ENCODE results near the gene TIE1. TPM values are rescaled to one million over a fixed set of nuclear protein-coding genes. Genes with fewer than 3 reads are reported as not detected.

The TIE1 gene
- total and polyA plus RNA-seq, 2 experiments from 2014 or later, result 0.21 TPM; not detected in 1

DNA sequence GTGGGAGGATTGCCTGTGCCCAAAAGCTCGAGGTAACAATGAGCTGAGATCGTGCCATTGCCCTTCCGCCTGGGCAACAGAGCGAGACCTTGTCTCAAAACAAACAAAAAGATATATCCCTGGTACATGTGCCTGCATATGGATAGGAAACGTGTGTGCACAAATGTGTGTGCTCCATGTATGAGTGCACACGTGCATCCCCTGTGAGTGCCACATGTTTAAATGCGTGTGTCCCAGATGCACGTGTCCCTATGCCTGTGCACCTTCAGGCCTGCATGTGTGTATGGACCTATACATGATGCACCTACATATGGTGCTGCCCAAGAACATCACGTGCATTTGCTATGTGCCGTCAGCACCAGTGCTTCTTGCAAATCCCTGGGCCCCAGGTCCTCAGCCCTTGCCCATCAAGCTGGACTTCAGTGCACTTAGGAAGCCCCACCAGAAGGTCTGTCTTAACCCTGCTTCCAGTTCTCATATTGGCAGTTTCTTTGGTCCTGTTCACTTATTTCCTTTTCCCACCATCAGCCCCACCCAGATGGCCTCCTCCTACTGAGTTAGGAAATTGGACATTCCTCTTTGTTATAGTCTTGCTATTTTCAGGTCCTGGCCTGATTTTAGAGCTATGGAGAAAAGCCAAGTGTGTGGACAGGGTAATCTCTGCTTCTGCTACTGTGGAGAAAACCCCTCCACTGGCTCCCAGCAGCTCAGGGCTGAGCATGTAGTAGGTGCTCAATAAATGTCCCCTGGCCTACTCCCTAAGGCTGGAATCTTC, 15.4 kb downstream of the TIE1 start:
- no peaks in the 10 kb centered on the region for H3K36me3 ChIP-seq (ENCODE audit: low read depth)
- in situ Hi-C loops (cut with MboI), result no loop called here
- H3K79me2 ChIP-seq (ENCODE audit: insufficient read depth), result no peaks in the 10 kb centered on the region
- WGBS, 2 experiments (ENCODE audit: low coverage in 1 of 2, low lambda C conversion rate in 2 of 2, missing lambda C conversion rate in 2 of 2), result 71 to 72% methylated on average over 10 of the region's 10 CpGs
- H3K9ac ChIP-seq, result no peak overlapping the region
- H3K9me3 ChIP-seq (ENCODE audit: low read depth), result no peaks in the 10 kb centered on the region
- no peaks in the 10 kb centered on the region for H3K27me3 ChIP-seq (replicated peaks; ENCODE audit: insufficient read depth)
- no peak overlapping the region for H3K4me2 ChIP-seq (ENCODE audit: unreplicated experiment)
- H3F3A ChIP-seq (ENCODE audit: insufficient read depth), result no peaks in the 10 kb centered on the region
- no peak overlapping the region for H3K27ac ChIP-seq
- no peaks in the 10 kb centered on the region for H3K4me1 ChIP-seq (ENCODE audit: insufficient read depth)
- no peak overlapping the region for H2AFZ ChIP-seq
- TF ChIP-seq EZH2 (IDR thresholded peaks at IDR 0.05; ENCODE audit: insufficient read depth, poor library complexity, severe bottlenecking), result no peak
- TF ChIP-seq EZH2phosphoT487 (IDR thresholded peaks at IDR 0.05; ENCODE audit: insufficient read depth, low read depth), result no peak
- peak; percentile 24 for DNase-seq
- no peaks in the 10 kb centered on the region for H4K20me1 ChIP-seq (ENCODE audit: insufficient read depth)
- H3K4me3 ChIP-seq, result no peak overlapping the region
- H3K9me2 ChIP-seq (ENCODE audit: insufficient read depth), result no peaks in the 10 kb centered on the region

DNA sequence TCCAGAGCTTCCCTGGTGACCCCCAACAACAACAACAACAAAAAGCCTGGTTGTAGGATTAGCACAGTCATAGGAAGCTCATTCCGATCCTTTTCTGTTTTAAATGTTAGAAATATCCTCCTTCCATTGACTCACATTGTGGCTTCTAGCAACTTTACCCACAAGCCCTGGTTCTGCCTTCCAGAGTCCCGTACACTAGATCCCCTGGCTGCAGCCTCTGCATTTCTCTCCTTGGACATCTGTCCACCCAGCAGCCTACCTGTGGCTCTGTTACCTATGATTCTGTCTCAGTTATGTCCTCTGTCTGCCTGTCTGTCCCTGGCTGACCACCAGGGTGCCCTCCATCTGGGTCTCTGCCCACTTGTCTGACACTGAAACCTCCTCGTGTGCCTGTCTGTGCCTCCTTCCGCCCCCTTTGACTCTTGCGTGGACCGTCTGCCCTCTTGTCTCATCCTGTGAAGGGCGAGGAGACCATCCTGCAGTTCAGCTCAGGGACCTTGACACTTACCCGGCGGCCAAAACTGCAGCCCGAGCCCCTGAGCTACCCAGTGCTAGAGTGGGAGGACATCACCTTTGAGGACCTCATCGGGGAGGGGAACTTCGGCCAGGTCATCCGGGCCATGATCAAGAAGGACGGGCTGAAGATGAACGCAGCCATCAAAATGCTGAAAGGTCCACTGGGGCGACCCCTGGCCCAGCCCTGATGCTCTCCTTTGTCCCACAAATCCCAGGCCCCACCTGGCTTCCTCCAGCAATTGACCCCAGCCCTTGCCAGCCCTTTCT, 16.1 kb downstream of the TIE1 start:
- no peaks in the 10 kb centered on the region for H3K4me1 ChIP-seq (ENCODE audit: insufficient read depth)
- H3K9ac ChIP-seq, result no peak overlapping the region
- WGBS, 2 experiments (ENCODE audit: low coverage in 1 of 2, low lambda C conversion rate in 2 of 2, missing lambda C conversion rate in 2 of 2), result 84 to 88% methylated on average over 15 to 16 of the region's 16 CpGs
- in situ Hi-C loops (cut with MboI), result no loop called here
- H4K20me1 ChIP-seq (ENCODE audit: insufficient read depth), result no peaks in the 10 kb centered on the region
- H3K4me3 ChIP-seq, result no peak overlapping the region
- TF ChIP-seq EZH2phosphoT487 (IDR thresholded peaks at IDR 0.05; ENCODE audit: insufficient read depth, low read depth) (no peak), EZH2 (IDR thresholded peaks at IDR 0.05; ENCODE audit: insufficient read depth, poor library complexity, severe bottlenecking) (no peak)
- no peaks in the 10 kb centered on the region for H3K9me3 ChIP-seq (ENCODE audit: low read depth)
- DNase-seq, result peak; percentile 41
- H3K27me3 ChIP-seq (replicated peaks; ENCODE audit: insufficient read depth), result no peaks in the 10 kb centered on the region
- no peaks in the 10 kb centered on the region for H3F3A ChIP-seq (ENCODE audit: insufficient read depth)
- H3K27ac ChIP-seq, result no peak overlapping the region
- no peak overlapping the region for H3K4me2 ChIP-seq (ENCODE audit: unreplicated experiment)
- H2AFZ ChIP-seq, result no peak overlapping the region
- no peaks in the 10 kb centered on the region for H3K36me3 ChIP-seq (ENCODE audit: low read depth)
- no peaks in the 10 kb centered on the region for H3K79me2 ChIP-seq (ENCODE audit: insufficient read depth)
- H3K9me2 ChIP-seq (ENCODE audit: insufficient read depth), result no peaks in the 10 kb centered on the region

DNA sequence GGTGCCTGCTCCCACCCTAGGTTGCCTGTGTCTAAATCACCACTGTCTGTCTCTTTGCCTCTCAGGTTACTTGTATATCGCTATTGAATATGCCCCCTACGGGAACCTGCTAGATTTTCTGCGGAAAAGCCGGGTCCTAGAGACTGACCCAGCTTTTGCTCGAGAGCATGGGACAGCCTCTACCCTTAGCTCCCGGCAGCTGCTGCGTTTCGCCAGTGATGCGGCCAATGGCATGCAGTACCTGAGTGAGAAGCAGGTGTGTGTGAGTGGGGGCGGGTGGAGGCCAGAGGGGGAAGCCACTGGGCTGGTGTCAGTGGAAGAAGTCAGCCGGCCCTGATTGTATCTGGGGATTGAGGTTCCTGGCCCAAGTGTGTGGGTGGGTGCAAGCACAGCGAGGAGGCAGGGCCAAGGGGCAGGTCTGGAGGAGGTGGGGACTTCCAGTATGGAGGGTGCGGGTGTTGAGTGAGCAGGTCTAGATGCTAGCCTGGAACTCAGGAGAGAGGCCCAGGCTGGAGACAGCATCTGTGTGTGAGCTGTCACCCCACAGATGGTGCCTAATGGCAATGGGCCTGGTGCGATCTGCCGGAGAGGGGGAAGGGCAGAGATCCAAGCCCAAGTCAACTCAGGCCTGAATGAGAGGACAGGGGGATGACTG, 17.2 kb downstream of the TIE1 start:
- peak; percentile 41 for DNase-seq

DNA sequence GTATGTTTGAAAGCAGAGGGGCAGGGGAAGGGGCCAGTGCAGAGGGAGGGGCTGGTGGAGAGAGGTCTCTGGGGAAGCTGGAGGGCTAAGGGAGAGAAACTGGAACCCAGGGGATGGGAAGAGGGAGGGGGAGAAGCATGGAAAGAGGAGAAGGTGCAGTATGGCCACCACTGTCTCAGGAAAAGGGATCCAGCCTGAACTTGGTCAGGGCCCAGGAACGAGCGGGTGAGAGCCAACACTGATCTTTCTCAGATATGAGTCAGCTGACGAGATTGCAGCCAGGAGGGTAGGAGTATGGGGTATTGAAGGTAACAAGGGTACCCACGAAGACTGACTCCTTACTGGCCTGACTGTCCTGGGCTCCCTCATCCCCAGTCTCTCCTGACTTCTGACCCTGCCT, 18.0 kb downstream of the TIE1 start:
- TF ChIP-seq EZH2phosphoT487 (IDR thresholded peaks at IDR 0.05; ENCODE audit: insufficient read depth, low read depth) (no peak), EZH2 (IDR thresholded peaks at IDR 0.05; ENCODE audit: insufficient read depth, poor library complexity, severe bottlenecking) (no peak)
- Histone ChIP-seq H3K4me3 (no peak overlapping the region), H3K79me2 (ENCODE audit: insufficient read depth) (no peaks in the 10 kb centered on the region), H2AFZ (no peak overlapping the region), H3K4me2 (ENCODE audit: unreplicated experiment) (no peak overlapping the region), H3K9ac (no peak overlapping the region), H3K27me3 (replicated peaks; ENCODE audit: insufficient read depth) (no peaks in the 10 kb centered on the region), H4K20me1 (ENCODE audit: insufficient read depth) (no peaks in the 10 kb centered on the region), H3K27ac (no peak overlapping the region), H3K9me3 (ENCODE audit: low read depth) (no peaks in the 10 kb centered on the region), H3K9me2 (ENCODE audit: insufficient read depth) (no peaks in the 10 kb centered on the region), H3F3A (ENCODE audit: insufficient read depth) (no peaks in the 10 kb centered on the region), H3K4me1 (ENCODE audit: insufficient read depth) (no peaks in the 10 kb centered on the region), H3K36me3 (ENCODE audit: low read depth) (no peaks in the 10 kb centered on the region)
- DNase-seq, result no peak
- in situ Hi-C loops (cut with MboI), result no loop called here
- 73 to 85% methylated on average over 4 of the region's 4 CpGs for WGBS, 2 experiments (ENCODE audit: low coverage in 1 of 2, low lambda C conversion rate in 2 of 2, missing lambda C conversion rate in 2 of 2)

More for the DNA sequence above, 17.2 kb downstream of the TIE1 start:
- Histone ChIP-seq H3K9me3 (ENCODE audit: low read depth) (no peaks in the 10 kb centered on the region), H2AFZ (no peak overlapping the region), H4K20me1 (ENCODE audit: insufficient read depth) (no peaks in the 10 kb centered on the region), H3K4me3 (no peak overlapping the region), H3K27ac (no peak overlapping the region), H3K9me2 (ENCODE audit: insufficient read depth) (no peaks in the 10 kb centered on the region), H3K4me1 (ENCODE audit: insufficient read depth) (no peaks in the 10 kb centered on the region), H3K9ac (no peak overlapping the region), H3K36me3 (ENCODE audit: low read depth) (no peaks in the 10 kb centered on the region), H3K4me2 (ENCODE audit: unreplicated experiment) (no peak overlapping the region), H3F3A (ENCODE audit: insufficient read depth) (no peaks in the 10 kb centered on the region), H3K79me2 (ENCODE audit: insufficient read depth) (no peaks in the 10 kb centered on the region), H3K27me3 (replicated peaks; ENCODE audit: insufficient read depth) (no peaks in the 10 kb centered on the region)
- no peak for TF ChIP-seq EZH2 (IDR thresholded peaks at IDR 0.05; ENCODE audit: insufficient read depth, poor library complexity, severe bottlenecking)
- no peak for TF ChIP-seq EZH2phosphoT487 (IDR thresholded peaks at IDR 0.05; ENCODE audit: insufficient read depth, low read depth)
- in situ Hi-C loops (cut with MboI), result no loop called here
- 71 to 72% methylated on average over 14 to 15 of the region's 15 CpGs for WGBS, 2 experiments (ENCODE audit: low coverage in 1 of 2, low lambda C conversion rate in 2 of 2, missing lambda C conversion rate in 2 of 2)
